Measurements from ENCODE around the gene CHRNA1. TPM values are rescaled to one million over a fixed set of nuclear protein-coding genes. Genes with fewer than 3 reads are reported as not detected.

Gene CHRNA1
- total RNA-seq, 1 donor from 2014 or later, result not detected

DNA sequence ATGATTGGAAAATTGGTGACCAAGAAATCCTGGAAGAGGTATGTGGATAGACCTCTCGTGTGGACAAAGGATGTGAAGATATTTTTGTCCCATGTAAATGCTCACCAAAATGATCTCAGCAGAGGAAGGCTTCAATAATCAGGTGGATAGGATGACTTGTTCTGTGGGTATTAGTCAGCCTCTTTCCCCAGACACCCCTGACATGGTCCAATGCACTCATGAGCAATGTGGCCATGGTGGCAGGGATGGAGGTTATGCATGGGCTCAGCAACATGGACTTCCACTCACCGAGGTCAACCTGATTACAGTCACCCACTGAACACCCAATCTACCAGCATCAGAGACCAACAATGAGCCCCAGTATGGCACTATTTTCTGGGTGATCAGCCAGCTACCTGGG, 20.2 kb downstream of the CHRNA1 start:
- DNase-seq (ENCODE audit: low read depth), result peak; percentile 73
- TF ChIP-seq CTCF (conservative IDR thresholded peaks at IDR 0.05; ENCODE audit: low read depth, low read length), result no peak
- H3K4me3 ChIP-seq (ENCODE audit: low read depth, low read length), result no peak overlapping the region

- DNase-seq (ENCODE audit: low read depth), result no peak
- no peak overlapping the region for H3K4me3 ChIP-seq (ENCODE audit: low read depth, low read length)
- no peak for TF ChIP-seq CTCF (conservative IDR thresholded peaks at IDR 0.05; ENCODE audit: low read depth, low read length)
Observed at GRCh38 chr2:174740721-174741120, 23.6 kb downstream of the CHRNA1 start.

DNA sequence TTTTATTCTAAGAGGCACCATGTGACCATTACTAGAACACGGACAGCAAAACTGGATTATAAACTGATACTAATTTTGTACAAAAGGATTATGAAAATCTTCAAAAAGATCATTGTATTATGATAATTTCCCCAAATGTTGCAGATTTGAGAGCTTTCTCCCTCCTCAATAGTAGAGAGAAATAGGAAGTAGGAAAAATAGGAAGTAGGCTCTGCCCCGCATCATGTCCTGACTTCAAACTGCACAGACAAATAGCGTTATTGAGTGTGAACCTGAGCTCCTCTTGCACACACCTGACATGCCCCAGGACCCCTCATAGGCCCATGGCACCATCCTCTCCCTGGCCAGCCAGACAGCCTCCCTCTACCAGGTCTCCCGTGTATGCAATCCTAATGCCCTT, 25.4 kb downstream of the CHRNA1 start:
- H3K4me3 ChIP-seq (ENCODE audit: low read depth, low read length), result no peak overlapping the region
- no peak for DNase-seq (ENCODE audit: low read depth)
- no peak for TF ChIP-seq CTCF (conservative IDR thresholded peaks at IDR 0.05; ENCODE audit: low read depth, low read length)

DNA sequence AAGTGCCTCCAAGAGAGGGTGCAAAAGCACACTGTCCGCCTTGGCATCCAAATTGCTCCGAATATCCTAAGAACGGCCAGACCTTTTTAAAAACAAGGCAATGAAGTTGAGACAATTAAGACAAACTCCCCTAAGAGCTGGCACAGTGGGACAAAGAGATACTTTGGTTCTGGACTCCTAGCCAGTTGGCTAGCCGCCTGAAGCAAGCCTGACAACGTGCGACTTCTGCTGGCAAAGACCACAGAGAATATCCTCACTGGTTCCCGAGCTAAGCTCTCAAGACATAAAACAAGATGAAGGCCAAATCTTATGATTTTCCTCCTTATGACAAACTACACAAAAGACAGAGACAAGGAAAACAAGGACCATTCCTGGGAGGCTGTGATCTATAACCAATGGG, 32.7 kb downstream of the CHRNA1 start:
- H3K4me3 ChIP-seq (ENCODE audit: low read depth, low read length), result no peak overlapping the region
- TF ChIP-seq CTCF (conservative IDR thresholded peaks at IDR 0.05; ENCODE audit: low read depth, low read length), result no peak
- no peak for DNase-seq (ENCODE audit: low read depth)

DNA sequence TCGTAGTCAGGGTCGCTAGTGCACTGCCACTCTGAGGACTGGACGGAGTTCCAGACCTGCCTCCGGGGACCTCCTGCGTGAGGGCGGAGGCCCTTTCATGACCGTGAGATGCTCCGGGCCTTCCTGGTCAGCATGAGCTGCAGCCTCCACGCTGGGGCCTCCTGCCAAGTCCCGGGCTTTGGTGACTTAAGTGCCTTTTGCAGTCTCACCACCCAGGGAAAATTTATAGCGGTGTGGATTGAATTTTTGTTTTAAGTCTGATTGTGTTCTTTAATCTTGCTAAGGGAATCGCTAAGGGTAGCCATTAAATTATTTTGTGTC, 33.6 kb downstream of the CHRNA1 start:
- no peak for DNase-seq (ENCODE audit: low read depth)
- TF ChIP-seq CTCF (conservative IDR thresholded peaks at IDR 0.05; ENCODE audit: low read depth, low read length), result no peak
- no peak overlapping the region for H3K4me3 ChIP-seq (ENCODE audit: low read depth, low read length)

- peak overlapping the region; percentile 58 for H3K4me3 ChIP-seq (ENCODE audit: low read depth, low read length)
- DNase-seq (ENCODE audit: low read depth), result no peak
Observed at GRCh38 chr2:174729797-174730697, 34.2 kb downstream of the CHRNA1 start.

More at GRCh38 chr2:174729797-174730697, 34.2 kb downstream of the CHRNA1 start:
- no peak for TF ChIP-seq CTCF (conservative IDR thresholded peaks at IDR 0.05; ENCODE audit: low read depth, low read length)

Data from epithelial cell of proximal tubule (primary cell).